Measurements from ENCODE around the gene ENTPD8.

Gene ENTPD8, protein sequence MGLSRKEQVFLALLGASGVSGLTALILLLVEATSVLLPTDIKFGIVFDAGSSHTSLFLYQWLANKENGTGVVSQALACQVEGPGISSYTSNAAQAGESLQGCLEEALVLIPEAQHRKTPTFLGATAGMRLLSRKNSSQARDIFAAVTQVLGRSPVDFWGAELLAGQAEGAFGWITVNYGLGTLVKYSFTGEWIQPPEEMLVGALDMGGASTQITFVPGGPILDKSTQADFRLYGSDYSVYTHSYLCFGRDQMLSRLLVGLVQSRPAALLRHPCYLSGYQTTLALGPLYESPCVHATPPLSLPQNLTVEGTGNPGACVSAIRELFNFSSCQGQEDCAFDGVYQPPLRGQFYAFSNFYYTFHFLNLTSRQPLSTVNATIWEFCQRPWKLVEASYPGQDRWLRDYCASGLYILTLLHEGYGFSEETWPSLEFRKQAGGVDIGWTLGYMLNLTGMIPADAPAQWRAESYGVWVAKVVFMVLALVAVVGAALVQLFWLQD

DNA sequence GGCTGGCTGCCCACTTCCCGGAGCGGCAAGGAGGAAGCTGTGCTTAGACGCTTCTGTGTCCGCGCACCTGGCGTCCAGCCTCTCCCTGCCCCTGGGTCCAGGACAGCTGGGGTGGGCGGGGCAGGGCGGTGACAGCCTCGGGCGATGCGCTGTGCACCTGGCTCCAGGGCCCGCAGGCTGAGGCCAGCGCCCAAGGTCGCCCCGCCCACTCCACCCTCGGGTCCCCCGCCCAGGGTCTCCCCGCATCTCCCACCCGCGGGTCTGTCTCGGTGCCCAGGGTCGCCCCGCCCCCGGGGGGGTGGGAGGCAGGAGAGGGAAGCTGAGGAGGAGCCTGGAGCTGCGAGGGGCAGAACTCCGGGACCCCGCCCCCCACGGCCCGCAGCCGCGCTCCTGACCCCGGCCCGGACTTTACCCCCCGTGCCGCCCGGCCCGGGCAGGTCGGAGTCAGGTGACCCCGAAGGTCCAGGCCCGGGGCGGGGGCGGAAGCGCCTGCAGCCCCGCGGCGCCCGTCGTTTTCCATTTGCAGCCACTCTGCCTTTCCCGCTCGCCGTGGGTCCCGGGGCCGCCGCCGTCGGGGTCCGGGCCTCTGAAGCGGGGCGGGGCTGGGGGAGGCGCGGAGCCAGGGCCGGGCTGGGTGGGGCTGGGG, at the start of gene ENTPD8:
Gene ENTPD8 (minus strand): TSS at position 69 of the 646 bp plus-strand sequence. CDS start 3,072 bp downstream, outside the sequence.
- DNase-seq (ENCODE audit: low read depth), result no peak

DNA sequence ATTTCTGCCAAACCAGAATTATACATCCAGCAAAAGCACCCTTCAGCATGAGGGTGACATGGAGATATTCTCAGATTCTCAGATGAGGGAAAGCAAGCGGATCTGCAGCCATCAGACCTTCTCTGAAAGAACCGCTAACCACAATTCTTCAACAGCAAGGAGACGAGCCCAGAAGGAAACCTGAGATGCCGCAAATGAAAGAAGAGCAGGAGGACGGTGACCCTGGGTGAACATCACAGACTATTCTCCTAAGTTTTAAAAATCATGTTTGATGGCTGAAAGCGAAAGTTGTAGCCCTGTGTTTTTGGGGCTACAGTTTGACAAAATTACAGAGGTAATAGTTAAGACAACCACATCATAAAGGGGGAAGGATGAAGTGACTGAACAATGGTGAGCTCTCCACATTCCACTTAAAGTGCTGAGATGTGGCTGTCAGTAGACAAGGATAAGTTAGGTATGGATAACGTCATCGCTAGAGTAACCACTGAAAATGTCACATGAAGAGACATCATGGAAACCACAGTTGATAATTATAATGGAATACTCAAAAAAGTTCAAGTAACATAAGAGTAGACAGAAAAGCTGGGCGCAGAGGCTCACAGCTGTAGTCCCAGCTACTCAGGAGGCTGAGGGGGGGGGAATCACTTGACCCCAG, 49.5 kb upstream of the ENTPD8 start:
- no peak for DNase-seq (ENCODE audit: low read depth)

DNA sequence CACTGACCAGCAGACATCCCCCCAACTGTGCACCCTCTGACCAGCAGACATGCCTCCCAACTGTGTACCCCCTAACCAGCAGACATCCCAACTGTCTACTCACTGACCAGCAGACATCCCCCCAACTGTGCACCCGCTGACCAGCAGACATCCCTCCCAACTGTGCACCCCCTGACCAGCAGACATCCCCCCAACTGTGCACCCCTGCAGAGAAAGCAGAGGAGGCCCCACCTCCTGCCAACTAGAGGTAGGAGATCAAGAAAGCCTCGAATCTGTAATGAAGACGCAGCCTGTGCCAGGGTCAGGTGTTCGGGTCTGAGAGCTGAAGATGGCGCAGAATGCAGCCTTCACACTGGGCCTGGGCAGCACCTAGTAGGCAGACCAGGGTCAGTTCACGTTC, 47.7 kb upstream of the ENTPD8 start:
- no peak for DNase-seq (ENCODE audit: low read depth)

DNA sequence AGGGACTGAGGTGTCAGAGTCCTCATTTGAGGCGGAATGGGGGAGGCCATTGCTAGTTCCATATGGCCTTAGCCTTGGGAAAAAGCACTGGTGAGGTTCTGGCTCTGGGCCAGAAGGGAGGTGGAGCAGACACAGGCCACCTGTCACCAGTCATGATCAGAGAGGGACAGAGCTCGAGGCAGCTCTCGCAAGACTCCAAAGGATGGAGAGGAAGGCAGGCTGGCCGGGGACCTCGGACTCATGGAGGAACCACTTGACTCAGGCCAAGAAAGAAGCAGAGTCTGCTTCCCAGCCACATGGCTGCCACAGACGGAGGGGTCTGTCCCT, 47.1 kb upstream of the ENTPD8 start:
- DNase-seq (ENCODE audit: low read depth), result no peak

DNA sequence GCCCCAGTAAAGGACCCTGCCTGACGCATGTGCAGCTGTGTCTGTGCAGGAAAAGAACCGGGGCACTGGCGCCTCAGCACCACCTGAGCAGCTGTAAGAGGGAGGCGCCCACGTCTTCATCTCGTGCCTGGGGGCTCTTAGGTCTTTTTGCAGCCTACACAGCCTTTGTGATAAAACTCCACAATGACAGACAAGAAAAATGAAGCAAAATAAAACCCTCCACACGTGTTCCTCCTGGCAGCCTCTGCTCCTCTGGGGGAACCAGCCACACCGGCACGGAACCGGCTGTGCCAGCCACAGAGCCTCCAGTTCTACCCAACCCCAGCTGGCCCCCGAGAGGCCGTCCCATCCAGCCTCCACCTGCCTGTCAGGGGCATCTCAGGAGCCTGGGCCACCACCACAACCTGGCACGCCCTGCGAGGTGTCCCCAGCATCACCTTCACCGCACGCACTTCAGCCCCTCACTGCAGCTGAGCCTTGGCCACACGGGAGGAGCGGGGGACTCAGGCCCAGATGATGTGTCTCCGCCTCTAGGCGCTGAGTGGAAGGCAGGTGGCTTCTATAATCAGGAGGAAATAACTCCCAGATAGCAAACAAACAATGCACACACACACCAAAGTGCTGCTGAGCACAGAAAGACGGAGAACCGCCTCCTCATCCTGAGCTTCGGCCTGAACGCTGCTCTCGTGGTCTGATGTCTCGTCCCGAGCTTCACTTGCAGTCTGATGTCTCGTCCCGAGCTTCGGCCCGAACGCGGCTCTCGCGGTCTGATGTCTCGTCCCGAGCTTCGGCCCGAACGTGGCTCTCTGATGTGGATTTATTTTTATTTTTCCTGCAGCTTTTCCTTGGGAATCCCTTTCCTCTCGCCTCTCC, 46.5 kb upstream of the ENTPD8 start:
- no peak for DNase-seq (ENCODE audit: low read depth)

DNA sequence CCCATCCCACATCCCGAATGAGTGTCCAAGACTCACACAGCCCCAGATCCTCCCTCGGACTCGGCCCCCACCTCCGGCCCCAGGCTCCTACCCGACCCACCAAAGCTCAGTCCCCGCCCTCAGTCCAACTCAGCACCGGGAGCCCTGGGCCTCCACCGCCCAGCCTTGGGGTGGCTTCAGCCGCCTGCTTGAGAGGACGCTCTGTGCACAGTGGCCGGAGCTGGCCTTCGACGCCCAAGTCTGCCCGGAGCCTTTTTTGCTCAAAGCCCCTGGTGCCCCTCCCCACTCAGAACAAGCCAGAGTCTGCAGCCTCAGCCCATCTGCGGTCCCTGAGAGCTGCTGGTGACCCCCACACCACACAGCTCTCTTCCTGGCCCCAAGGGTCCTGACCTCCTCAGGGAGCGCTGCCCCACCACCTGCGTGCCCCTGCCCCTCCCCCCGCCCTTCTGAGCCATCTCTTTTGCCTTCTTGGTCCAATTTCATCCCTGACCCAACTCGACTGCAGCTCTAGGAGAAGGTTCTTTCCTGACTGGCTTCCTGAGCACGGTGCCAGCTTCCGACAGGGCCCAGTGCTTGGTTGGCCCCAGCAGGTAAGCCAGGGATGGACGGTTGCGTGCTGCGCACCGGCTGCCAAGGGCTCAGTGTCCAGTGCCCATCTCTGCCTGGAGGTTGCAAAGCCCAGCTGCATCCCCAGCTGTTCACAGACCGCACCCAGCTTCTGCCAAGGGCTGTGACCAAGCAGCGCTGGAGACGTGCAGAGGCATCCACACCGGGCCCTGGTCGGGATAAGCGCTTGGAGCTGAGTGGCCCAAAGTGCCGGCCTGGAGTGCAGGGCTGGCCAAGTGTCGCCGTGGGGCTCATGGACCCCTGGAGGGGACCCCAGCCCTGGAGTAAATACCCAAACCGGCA, 45.6 kb upstream of the ENTPD8 start:
- no peak for DNase-seq (ENCODE audit: low read depth)

DNA sequence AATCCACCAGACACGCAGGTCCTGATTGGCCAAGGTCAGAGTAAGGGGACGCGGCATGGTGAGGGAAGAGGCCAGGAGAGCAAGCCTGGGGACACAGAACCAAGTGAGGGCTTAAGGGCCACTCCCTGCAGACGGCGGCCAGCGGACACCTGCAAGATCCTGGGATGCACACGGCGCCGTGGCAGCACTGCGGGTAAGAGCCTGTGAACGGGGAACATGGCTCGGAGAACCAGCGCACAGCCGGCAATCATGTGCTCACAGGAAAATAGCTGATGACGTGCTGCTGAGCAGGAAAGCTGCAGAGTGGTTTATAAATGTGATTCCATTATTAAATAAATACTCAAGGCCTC, 45.0 kb upstream of the ENTPD8 start:
- no peak for DNase-seq (ENCODE audit: low read depth)

DNA sequence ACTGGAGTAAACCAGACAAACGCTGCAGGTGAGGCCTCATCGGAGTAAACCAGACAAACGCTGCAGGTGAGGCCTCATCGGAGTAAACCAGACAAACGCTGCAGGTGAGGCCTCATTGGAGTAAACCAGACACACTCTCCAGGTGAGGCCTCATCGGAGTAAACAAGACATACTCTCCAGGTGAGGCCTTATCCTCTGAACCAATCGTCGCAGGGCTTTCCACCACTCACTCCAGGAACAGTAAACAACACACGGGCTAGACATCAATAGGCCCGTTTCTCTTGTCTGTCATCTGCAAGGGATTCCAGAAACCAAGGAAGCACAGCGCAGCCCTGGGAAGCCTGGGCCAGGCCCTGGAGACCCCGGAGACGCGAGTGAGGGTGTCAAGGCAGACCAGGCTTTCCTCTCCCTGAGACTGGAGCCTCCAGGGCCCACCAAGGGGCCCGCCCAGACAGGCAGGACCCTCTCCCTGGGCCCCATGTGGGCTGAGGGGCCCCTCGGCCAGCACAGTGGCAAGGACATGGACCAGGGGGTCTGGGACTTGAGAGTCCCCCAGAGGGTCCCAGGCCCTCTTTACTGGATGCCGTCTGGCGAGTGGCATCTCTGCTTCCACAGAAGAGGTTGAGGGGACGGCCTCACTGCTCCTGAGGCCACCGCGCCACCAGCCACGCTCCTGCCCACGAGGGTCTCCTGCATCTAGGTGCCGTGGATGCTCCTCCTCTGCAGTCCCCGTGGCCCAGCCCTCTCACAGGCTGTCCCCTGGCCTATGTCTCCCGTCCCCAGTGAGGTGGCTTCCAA, 44.4 kb upstream of the ENTPD8 start:
- no peak for DNase-seq (ENCODE audit: low read depth)

DNA sequence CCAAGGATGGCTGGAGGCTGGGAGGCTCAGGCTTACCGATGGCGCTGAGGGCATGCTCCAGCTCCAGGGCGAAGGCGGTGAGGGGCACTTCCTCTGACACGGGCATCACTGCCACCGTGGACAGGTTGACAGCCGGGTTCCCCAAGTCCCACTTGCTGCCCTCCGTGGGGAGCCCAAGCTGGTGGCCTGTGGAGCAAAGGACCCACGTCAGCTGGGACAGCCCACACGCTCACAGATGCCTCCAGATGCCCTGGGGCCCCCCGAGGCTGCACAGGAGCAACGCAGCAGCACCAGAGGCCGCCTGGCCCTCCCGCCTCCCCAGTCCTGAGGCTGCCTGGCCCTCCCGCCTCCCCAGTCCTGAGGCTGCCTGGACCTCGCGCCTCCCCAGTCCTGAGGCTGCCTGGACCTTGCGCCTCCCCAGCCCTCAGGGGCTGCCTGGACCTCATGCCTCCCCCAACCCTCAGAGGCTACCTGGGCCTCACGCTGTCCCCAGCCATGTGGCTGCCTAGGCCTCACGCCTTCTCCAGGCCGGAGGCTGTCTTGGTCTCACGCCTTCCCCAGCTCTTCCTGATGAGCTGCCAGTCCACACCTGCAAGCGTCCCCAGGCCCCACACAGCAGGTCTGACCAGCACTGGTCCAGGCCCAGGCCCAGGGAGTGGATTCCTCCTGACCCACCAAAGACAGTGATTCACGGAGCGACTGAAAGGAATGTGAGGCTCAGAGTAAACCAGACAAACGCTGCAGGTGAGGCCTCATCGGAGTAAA, 43.6 kb upstream of the ENTPD8 start:
- no peak for DNase-seq (ENCODE audit: low read depth)

DNA sequence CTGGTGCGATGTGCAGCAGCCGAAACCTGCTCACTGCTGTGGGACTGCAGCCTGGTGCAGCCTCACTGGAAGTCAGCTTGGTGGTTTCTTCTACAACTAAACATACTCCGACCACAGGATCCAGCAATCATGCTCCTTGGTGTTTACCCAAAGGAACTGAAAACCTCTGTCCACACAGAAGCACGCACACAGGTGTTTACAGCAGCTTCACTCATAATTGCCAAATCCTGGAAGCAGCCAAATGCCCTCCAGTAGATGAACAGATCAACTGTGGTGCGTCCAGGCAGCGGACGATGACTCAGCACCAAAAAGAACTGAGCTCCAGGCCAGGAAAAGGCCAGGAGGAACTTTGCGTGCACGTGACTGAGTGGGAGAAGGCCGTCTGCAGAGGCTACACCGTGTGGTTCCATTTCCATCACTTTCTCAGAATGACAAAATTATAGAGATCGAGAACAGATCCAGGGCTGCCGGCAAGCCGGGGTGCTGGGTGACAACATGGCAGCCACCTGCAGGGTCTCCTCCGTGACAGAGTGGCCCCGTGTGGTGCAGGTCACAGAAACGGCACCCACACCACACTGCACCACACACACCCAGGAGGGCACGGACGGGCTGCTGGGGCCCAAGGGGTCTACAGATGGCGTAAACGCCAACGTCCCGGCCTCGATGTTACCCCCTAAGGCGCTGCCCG, 41.1 kb upstream of the ENTPD8 start:
- DNase-seq (ENCODE audit: low read depth), result no peak

DNA sequence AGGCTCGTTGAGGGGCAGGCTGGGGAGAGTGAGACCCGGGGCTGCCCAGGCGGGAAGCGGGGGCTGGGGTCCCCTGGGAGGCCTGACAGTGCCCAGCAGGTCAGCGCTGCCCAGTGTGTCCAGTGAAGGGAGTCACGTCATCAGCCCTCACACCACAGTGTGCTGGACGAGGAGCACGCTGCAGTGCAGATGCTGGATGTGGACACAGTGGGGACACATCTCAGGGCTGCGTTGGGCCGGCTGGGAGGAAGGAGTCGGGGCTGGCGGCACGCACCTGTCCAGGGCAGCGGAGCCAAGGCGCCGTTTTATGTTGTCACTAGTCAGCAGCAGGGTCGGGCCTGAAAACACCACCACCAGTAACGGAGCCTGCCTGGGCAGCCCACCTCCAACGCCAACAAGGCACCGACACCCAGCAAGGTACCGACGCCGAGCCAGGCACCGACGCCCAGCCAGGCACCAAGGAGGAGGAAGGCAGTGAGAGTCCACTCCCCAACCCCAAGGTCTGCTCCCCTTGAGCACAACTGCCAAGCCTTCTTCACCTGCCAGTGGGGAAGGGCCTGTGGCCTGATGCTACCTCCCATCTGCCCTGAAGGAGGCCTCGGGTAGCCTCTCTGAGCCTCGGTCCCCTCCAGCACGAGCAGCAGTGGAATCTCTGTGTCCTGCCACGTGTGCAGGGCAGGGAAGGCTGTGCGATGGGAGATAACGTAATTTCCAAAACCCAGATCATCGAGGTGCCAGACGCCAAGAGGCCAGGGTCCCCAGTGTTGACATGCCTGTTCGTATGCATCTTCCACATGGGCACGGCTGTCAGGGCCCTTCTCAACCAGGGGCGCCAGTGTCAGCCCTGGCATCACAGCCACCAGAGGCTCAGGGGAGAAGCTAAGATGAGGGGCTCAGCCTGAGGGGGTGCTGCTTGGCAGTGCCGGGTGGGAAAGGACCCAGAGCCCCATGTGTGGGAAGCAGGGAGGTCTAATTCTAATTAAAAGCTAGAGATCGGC, 39.8 kb upstream of the ENTPD8 start:
- no peak for DNase-seq (ENCODE audit: low read depth)

DNA sequence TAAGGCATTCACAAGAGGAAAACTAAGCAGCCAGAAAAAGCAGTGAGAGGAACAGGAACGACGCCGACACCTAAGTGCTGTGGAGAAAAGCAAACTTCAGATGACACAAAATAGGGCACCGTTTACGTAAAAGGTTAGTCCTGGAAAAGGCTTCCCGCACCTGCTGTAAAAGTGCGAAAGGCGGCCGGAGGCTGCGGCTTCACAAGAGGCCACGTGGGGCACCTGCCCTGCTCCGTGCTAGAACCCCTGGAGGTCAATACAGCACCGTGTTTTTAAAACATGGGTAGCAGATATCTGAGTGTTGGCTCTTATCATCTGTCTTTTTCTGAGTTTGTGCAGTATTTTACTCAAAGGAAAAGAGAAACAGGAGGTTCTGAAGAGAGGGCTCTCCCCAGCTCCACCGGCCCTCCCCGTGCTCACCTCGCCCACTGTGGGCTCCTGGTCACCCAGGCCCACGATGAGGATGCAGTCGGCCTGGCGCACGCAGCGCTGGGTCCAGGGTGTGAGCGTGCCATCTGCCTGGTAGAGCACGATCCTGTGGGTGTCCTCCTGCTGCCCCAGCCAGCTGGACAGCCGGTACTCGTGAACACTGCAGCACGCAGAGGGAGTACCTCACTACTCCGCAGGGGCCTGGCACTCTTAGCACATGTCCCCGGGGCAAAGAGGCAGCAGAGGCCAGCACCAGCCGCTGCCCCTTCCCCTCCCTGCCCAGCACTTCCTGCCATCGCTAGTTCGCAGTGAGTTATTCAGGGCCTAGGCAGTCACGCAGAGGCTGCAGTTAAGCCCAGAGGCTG, 38.9 kb upstream of the ENTPD8 start:
- no peak for DNase-seq (ENCODE audit: low read depth)

DNA sequence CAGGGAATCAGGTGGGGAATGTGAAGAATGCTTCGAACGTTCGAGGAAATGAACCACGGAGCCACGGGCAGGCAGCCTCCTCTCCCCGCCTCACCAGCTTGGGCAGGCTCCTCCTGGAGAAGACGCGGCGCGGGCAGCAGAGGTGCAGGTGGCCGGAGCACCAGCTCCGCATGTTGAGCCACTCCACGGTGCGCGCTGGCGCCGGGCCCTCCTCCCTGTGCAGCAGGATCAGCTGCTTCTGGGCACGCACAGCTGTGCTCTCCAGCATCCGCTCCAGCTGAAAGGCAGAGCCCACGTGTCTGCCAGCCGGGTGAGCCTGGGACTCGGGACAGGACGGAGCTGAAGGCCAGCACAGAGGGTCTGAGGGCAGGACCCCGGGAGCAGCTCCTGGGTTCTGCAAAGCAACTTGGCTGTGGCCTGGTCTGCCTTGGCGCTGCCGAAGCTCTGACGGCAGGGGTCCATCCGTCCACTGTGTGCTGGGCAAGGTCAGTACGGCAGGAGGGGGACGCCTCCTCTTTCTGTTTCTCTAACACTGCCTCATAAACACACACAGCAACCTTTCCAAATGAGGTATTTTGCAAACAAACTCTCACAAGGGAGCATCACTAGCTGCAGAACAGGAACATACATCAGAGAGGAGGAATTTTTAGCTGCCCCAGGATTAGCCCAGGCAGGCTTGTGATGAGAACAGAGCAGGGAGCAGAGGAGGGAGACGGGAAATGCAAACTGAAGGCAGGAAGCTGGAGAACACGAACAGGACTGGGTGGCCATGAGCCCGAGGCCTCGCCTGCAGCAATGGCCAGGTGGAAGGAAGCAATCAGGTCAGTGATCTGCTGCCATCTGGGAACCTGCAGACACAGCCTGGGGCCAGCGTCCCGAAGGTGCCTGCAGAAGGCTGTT, 38.1 kb upstream of the ENTPD8 start:
- DNase-seq (ENCODE audit: low read depth), result no peak

DNA sequence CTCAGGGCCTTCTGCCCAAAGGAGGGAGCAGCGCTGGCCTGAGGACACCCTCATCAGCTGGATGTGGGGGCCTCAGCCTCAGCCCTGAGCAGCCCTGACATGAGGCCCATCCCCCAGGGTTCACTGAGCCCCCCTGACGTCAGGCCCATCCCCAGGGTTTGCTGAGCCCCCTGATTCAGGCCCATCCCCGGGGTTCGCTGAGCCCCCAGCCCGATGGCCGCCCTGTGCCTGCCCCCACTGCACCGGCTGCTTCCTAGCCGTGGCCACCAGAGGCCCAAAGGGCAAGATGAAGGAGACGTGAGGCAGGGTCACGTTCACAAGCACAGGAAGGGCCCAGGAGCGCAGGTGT, 37.4 kb upstream of the ENTPD8 start:
- no peak for DNase-seq (ENCODE audit: low read depth)

DNA sequence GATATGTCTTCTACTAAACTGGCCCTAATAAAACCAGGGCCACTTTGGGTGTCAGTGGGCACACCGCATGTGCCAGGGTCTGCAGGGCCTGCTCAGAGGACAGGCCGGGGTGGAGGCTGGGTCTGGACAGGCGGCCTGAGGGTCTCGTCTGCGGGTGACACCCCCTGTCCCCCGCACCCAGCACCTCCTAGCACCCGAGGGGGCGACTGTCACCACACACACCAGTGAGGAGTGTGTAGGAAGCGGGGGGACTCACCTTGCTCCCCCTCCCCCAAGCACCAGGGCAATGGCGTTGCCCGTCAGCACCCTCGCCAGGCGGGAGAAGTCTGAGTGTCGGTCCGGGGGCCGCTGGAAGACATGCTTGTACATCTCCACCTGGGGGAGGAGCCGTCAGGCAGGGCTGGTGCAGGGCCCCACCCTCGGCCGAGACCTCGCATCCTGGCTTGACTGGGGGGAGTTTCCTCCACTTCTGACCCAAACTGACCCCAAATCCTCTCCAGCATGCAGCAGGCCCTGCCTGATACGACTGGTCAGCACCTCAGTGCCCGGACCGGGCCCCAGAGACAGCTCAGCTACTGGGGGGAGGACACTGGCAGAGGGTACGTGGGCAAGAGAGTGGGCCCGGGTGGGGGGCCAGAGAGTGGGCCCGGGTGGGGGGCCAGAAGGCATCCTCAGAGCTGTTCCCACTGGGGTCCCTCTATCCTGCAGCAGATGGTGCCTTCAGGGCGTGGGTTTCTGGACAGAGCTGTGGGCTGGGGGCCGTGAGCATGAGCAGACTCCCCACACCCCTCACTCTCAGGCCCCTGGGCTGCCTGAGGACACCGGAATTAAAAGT, 36.8 kb upstream of the ENTPD8 start:
- no peak for DNase-seq (ENCODE audit: low read depth)
